ENCODE data around the gene GABPA.

The GABPA gene

GRCh38 chr21:25734654-25734903, 193 bp upstream of the GABPA start:
- TF ChIP-seq CTCF (IDR thresholded peaks at IDR 0.05; ENCODE audit: low read depth, low read length) = no peak
- Histone ChIP-seq H3K36me3 (peaks cover 22% of the 10 kb centered on the region), H3K4me3 (ENCODE audit: low read depth, low read length) (peak overlapping the region; percentile 89), H3K27ac (peak overlapping the region; percentile 100), H3K27me3 (ENCODE audit: insufficient read depth, low read depth, severe bottlenecking) (no peaks in the 10 kb centered on the region), H3K9me3 (ENCODE audit: severe bottlenecking) (no peaks in the 10 kb centered on the region)
- DNase-seq = no peak

GRCh38 chr21:25735646-25736597, 1.1 kb downstream of the GABPA start:
- H3K4me3 ChIP-seq (ENCODE audit: low read depth, low read length) = peak overlapping the region; percentile 89
- peaks cover 16% of the 10 kb centered on the region for H3K36me3 ChIP-seq
- H3K9me3 ChIP-seq (ENCODE audit: severe bottlenecking) = no peaks in the 10 kb centered on the region
- peak; percentile 96 for DNase-seq
- no peaks in the 10 kb centered on the region for H3K27me3 ChIP-seq (ENCODE audit: insufficient read depth, low read depth, severe bottlenecking)
- no peak for TF ChIP-seq CTCF (IDR thresholded peaks at IDR 0.05; ENCODE audit: low read depth, low read length)
- peak overlapping the region; percentile 100 for H3K27ac ChIP-seq

DNA sequence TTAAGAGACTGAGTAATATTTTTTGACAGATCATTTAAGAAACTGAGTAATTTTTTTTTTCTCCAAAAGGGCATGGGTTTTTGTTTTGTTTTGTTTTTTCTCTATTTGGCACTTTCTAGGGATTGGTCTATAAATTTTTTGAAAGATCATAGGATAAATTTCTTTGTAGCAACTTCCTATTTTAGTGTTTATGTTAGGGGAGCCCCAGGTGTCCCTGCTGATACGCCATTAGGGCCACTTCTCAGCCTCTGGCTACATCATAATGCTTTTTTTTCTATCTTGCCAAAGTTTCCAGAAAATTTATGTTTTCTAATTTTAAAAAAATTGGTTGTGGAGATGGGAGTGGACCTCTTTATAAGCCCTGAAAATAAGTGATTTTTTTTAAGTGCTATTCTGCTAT, 2.6 kb downstream of the GABPA start:
- Histone ChIP-seq H3K36me3 (peaks cover 19% of the 10 kb centered on the region), H3K4me3 (ENCODE audit: low read depth, low read length) (no peak overlapping the region), H3K9me3 (ENCODE audit: severe bottlenecking) (no peaks in the 10 kb centered on the region), H3K27me3 (ENCODE audit: insufficient read depth, low read depth, severe bottlenecking) (no peaks in the 10 kb centered on the region), H3K27ac (no peak overlapping the region; the same call in 1 of the 2 replicates)
- DNase-seq = no peak
- TF ChIP-seq CTCF (IDR thresholded peaks at IDR 0.05; ENCODE audit: low read depth, low read length) = no peak

- Histone ChIP-seq H3K27me3 (ENCODE audit: insufficient read depth, low read depth, severe bottlenecking) (no peaks in the 10 kb centered on the region), H3K9me3 (ENCODE audit: severe bottlenecking) (no peaks in the 10 kb centered on the region), H3K27ac (no peak overlapping the region), H3K36me3 (peaks cover 30% of the 10 kb centered on the region), H3K4me3 (ENCODE audit: low read depth, low read length) (no peak overlapping the region)
- no peak for TF ChIP-seq CTCF (IDR thresholded peaks at IDR 0.05; ENCODE audit: low read depth, low read length)
- DNase-seq = no peak
These were observed 8.1 kb downstream of the GABPA start for GRCh38 chr21:25742900-25743299.

DNA sequence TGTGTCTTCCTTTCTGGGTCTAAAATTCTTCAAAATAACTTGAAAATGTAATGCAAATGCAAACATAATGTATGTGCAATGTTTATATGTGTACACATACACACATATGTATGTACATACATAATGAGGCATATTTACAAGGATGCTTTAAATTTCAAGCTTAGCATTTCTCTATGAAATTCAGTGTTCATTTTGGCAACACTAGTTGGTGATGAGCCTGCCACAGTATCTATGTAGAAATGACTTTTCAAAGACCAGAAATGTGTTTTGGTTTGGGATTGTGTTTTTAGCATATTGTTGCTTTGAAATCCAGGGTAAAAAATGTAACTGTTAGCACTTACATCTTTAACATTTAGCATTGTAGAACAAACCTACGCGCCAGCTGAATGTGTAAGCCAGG, 10.1 kb downstream of the GABPA start:
- H3K27ac ChIP-seq = no peak overlapping the region
- peaks cover 37% of the 10 kb centered on the region for H3K36me3 ChIP-seq
- TF ChIP-seq CTCF (IDR thresholded peaks at IDR 0.05; ENCODE audit: low read depth, low read length) = no peak

GRCh38 chr21:25750085-25750484, 15.3 kb downstream of the GABPA start:
- Histone ChIP-seq H3K4me3 (ENCODE audit: low read depth, low read length) (no peak overlapping the region), H3K27me3 (ENCODE audit: insufficient read depth, low read depth, severe bottlenecking) (no peaks in the 10 kb centered on the region), H3K9me3 (ENCODE audit: severe bottlenecking) (no peaks in the 10 kb centered on the region), H3K27ac (no peak overlapping the region), H3K36me3 (peaks cover 63% of the 10 kb centered on the region)
- TF ChIP-seq CTCF (IDR thresholded peaks at IDR 0.05; ENCODE audit: low read depth, low read length) = no peak
- DNase-seq = no peak

More for the DNA sequence above, 10.1 kb downstream of the GABPA start:
- H3K27me3 ChIP-seq (ENCODE audit: insufficient read depth, low read depth, severe bottlenecking) = no peaks in the 10 kb centered on the region
- no peak for DNase-seq
- no peaks in the 10 kb centered on the region for H3K9me3 ChIP-seq (ENCODE audit: severe bottlenecking)
- no peak overlapping the region for H3K4me3 ChIP-seq (ENCODE audit: low read depth, low read length)
